GM13977 (cell line): ENCODE results near the gene SGSM1.
A peak's percentile ranks its signal among the peaks of the same experiment; 100 is the strongest.

Experiments used
- DNase-seq: peaks from one replicate; pipeline ENCODE4 v3.0.0; 2012; ENCODE audit warnings: low spot score
- in situ Hi-C: fragments of 300-500 bp; cut with MboI; formaldehyde crosslinking; loops from one replicate; pipeline ENCODE4 v1.12.0; 2022; ENCODE audit warnings: low sequenced_read_pairs, low pct_unique_long_range_greater_than_20kb, mixed read lengths, inconsistent platforms; ENCODE audit not compliant: unreplicated experiment
- TF ChIP-seq, protein P1 (sequence below): IDR thresholded peaks from 2 replicates; pipeline ENCODE4 v1.5.1; 2012; ENCODE audit warnings: mild to moderate bottlenecking, control low read depth; ENCODE audit not compliant: insufficient read depth; ENCODE audit errors: extremely low read depth, missing control alignments

Gene SGSM1

DNA sequence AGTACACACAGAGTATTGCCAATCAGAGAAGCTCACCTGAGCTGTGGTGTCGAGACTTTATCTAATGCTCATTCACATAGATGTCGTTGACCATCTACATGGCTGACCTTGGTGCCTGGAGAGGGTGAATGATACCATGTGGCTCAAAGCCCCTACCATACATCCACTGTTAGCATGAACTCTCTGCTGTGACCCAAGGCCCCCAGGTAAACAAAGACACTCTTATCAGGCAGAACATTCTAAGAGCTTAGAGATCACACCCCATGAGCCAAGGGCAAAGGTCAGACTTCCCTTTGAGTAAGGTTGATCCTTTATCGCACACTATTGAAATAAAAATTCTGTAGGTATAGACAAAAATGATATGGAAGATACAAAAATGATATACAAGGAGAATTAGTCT is 16.5 kb upstream of the SGSM1 start:
- DNase-seq = no peak
- TF ChIP-seq, protein P1, sequence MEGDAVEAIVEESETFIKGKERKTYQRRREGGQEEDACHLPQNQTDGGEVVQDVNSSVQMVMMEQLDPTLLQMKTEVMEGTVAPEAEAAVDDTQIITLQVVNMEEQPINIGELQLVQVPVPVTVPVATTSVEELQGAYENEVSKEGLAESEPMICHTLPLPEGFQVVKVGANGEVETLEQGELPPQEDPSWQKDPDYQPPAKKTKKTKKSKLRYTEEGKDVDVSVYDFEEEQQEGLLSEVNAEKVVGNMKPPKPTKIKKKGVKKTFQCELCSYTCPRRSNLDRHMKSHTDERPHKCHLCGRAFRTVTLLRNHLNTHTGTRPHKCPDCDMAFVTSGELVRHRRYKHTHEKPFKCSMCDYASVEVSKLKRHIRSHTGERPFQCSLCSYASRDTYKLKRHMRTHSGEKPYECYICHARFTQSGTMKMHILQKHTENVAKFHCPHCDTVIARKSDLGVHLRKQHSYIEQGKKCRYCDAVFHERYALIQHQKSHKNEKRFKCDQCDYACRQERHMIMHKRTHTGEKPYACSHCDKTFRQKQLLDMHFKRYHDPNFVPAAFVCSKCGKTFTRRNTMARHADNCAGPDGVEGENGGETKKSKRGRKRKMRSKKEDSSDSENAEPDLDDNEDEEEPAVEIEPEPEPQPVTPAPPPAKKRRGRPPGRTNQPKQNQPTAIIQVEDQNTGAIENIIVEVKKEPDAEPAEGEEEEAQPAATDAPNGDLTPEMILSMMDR = no peak
- in situ Hi-C loops = no loop called here

DNA sequence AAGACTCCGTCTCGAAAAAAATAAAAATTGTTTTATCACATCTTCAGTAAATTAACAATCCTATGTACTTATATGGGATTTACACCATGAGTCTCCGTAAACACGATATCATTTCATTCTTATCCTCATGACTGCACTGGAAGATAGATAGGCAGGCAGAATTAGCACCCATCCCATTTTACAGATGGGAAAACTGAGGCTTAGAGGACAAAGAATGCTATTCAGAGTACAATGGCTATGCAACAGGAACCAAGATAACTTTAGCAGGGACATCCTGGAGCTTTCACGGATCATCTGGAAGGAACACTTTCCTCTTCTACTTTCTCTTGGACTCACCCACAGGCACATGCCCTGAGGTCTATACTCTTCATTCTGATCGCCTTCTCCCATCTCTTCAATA is 14.6 kb upstream of the SGSM1 start:
- in situ Hi-C loops = no loop called here
- TF ChIP-seq, protein P1 = no peak
- no peak for DNase-seq

DNA sequence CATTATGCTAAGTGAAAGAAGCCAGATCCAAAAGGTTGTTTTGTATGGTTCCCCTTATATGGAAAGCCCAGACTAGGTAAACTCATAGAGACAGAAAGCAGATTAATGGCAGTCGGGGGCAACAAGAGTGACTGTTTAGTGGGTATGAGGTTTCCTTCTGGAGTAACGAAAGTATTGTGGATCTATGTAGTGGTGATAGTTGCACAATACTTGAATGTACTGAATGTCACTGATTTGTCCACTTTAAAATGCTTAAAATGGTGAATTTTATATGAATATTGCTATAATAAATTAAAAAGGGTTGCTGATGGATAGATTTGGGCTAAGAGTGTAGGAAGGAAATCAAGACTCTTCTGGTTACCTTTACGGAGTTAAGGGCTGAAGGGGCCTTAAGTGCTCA is 10.0 kb upstream of the SGSM1 start:
- no peak for DNase-seq
- TF ChIP-seq, protein P1 = no peak
- in situ Hi-C loops = no loop called here

DNA sequence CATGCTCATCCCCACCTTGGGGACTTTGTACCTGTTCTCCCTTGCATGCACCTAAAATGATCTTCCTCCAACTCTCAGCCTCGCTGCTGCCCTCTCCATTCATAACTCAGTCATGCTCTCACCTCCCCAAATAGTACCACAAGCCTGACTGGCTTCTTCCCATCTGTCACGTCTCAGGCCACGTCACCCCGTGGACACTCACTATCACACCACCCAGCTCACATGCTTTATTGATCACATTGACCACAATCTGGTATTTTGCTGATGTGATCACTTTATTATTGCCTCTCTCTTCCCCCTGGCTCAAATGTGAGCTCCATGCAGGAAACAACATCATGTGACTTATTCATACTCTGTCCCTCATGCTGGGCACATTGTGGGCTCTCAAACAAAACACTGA is 9.2 kb upstream of the SGSM1 start:
- in situ Hi-C loops = no loop called here
- no peak for DNase-seq
- TF ChIP-seq, protein P1 = no peak

DNA sequence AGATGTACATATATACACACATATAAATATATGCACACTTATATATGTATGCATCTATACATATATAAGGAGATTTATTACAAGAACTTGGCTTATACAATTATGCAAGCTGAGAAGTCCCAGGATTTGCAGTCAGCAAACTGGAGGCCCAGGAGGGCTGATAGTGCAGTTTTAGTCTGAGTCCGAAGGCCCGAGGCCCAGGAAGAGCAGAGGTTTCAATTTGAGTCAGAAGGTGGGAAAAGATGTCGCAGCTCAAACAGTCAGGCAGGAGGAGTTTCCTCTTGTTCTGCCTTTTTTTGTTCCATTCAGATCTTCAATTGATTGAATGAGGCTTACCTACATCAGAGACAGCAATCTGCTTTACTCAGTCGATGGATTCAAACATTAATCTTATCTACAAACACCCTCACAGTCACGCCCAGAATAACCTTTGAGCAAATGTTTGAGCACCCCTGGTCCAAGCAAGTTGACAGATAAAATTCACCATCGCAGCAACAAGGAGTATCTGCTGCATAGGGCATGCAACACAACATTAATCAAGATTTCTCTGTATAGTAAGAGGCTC is 4.0 kb upstream of the SGSM1 start:
- in situ Hi-C loops = no loop called here
- TF ChIP-seq, protein P1 = no peak
- no peak for DNase-seq

GRCh38 chr22:24803064-24803542 is 2.9 kb upstream of the SGSM1 start:
- TF ChIP-seq, protein P1 = peak; percentile 90
- in situ Hi-C loops = no loop called here

DNA sequence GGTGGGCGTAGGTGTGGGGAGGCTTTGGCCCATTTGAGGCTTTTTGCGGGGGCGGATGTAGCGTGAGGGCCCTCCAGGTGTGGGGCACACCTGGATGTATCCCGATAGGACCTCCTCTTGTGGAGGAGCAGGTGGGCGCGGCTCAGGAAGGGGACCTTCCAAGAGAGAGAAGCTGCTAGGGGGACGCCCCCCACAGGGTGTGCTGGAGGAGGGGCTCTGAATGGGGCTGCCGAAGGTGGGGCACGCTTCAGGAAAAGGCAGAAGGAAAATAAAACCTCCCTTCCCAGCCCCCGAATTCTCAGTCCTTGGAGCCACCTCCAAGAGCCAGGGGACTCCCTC is 621 bp downstream of the SGSM1 start:
- no peak for DNase-seq
- in situ Hi-C loops = no loop called here

More at GRCh38 chr22:24803064-24803542, 2.9 kb upstream of the SGSM1 start:
- peak; percentile 72 for DNase-seq

More for the DNA sequence above, 621 bp downstream of the SGSM1 start:
- TF ChIP-seq, protein P1 = no peak
